Pons (tissue), 1 donor: ENCODE results near the gene ZDHHC14.
A peak's percentile ranks its signal among the peaks of the same experiment; 100 is the strongest.
"Not testable (repeated sequence)": the region's sequence is repeated elsewhere in the genome, so short reads cannot be mapped to it uniquely, and the experiment has no call there.

Source experiments
- DNase-seq: peaks from one replicate; pipeline ENCODE4 v3.0.0-alpha.2; 2016; ENCODE audit warnings: low spot score

Gene ZDHHC14

GRCh38 chr6:157380779-157381561 is at the start of gene ZDHHC14:
Gene ZDHHC14, plus strand, starts transcription at chr6:157381190.
- peak; percentile 93 for DNase-seq

- DNase-seq = no peak
Measured at GRCh38 chr6:157332813-157333212, 48.2 kb upstream of the ZDHHC14 start.

- no peak for DNase-seq
Measured at GRCh38 chr6:157333537-157333936, 47.5 kb upstream of the ZDHHC14 start.

GRCh38 chr6:157333956-157334355 is 47.0 kb upstream of the ZDHHC14 start:
- no peak for DNase-seq

GRCh38 chr6:157335829-157336228 is 45.2 kb upstream of the ZDHHC14 start:
- DNase-seq = no peak

- DNase-seq = not testable (repeated sequence)
Measured at GRCh38 chr6:157337276-157337675, 43.7 kb upstream of the ZDHHC14 start.

GRCh38 chr6:157337751-157338150 is 43.2 kb upstream of the ZDHHC14 start:
- DNase-seq = no peak

GRCh38 chr6:157339432-157339831 is 41.6 kb upstream of the ZDHHC14 start:
- no peak for DNase-seq

GRCh38 chr6:157343732-157344131 is 37.3 kb upstream of the ZDHHC14 start:
- DNase-seq = no peak

- no peak for DNase-seq
Measured at GRCh38 chr6:157346373-157346772, 34.6 kb upstream of the ZDHHC14 start.

- no peak for DNase-seq
Measured at GRCh38 chr6:157358287-157358686, 22.7 kb upstream of the ZDHHC14 start.

GRCh38 chr6:157361886-157362285 is 19.1 kb upstream of the ZDHHC14 start:
- DNase-seq = no peak

- no peak for DNase-seq
Measured at GRCh38 chr6:157364705-157365104, 16.3 kb upstream of the ZDHHC14 start.

GRCh38 chr6:157366648-157367047 is 14.3 kb upstream of the ZDHHC14 start:
- no peak for DNase-seq

- DNase-seq = no peak
Measured at GRCh38 chr6:157368359-157369049, 12.5 kb upstream of the ZDHHC14 start.

GRCh38 chr6:157370755-157371154 is 10.2 kb upstream of the ZDHHC14 start:
- no peak for DNase-seq

GRCh38 chr6:157372501-157373280 is 8.3 kb upstream of the ZDHHC14 start:
- DNase-seq = no peak

- peak; percentile 94 for DNase-seq
Measured at GRCh38 chr6:157374889-157375443, 6.0 kb upstream of the ZDHHC14 start.

- no peak for DNase-seq
Measured at GRCh38 chr6:157376241-157376640, 4.7 kb upstream of the ZDHHC14 start.

GRCh38 chr6:157376706-157377230 is 4.2 kb upstream of the ZDHHC14 start:
- no peak for DNase-seq

- DNase-seq = peak; percentile 95
Measured at GRCh38 chr6:157379656-157380457, 1.1 kb upstream of the ZDHHC14 start.
